PFSK-1 (cell line): ENCODE results near the gene FURIN.

Experiments used
- FOXP2 ChIP-seq: optimal IDR thresholded peaks from 2 replicates; pipeline ENCODE3; 2011; ENCODE audit warnings: borderline replicate concordance, control low read depth, inconsistent platforms; ENCODE audit not compliant: insufficient read depth; ENCODE audit errors: extremely low read length, extremely low read depth
- POLR2AphosphoS5 ChIP-seq: IDR thresholded peaks from 2 replicates; pipeline ENCODE4 v1.6.1; 2012; ENCODE audit warnings: low read depth, mild to moderate bottlenecking, control low read depth, low read length, moderate library complexity
- REST ChIP-seq, 2 experiments: IDR thresholded peaks; 2 replicates each; pipeline versions ENCODE4 v1.6.1 to v1.8.0; 2011 to 2012; ENCODE audit warnings: low read depth in 2 of 2, low read length in 2 of 2, control low read depth in 1 of 2, inconsistent platforms in 1 of 2, mild to moderate bottlenecking in 1 of 2, moderate library complexity in 1 of 2; ENCODE audit not compliant: insufficient read depth in 1 of 2
- SIN3A ChIP-seq: IDR thresholded peaks from 2 replicates; pipeline ENCODE4 v1.6.1; 2012; ENCODE audit warnings: mild to moderate bottlenecking, low read length, moderate library complexity, borderline replicate concordance; ENCODE audit not compliant: insufficient read depth
- TAF1 ChIP-seq: IDR thresholded peaks from 2 replicates; pipeline ENCODE4 v1.6.1; 2012; ENCODE audit warnings: low read length, control low read depth, borderline replicate concordance; ENCODE audit not compliant: insufficient read depth

The FURIN gene

DNA sequence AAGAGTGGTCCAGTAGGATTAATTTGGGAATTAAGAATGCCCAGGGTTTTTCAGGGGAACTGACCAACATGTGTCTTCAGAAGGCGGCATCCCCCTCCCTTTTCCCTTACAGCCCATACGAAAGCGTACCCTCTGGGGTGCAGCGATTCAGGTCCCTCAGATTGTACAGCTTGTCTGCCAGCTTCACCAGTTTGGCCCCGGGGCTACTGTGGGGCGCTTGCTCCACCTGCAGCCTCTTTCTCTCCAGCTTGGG is 63.1 kb downstream of the FURIN start:
- TF ChIP-seq FOXP2 (no peak), POLR2AphosphoS5 (no peak), TAF1 (no peak), SIN3A (no peak), REST (IDR thresholded peaks at IDR 0.05; ENCODE audit: insufficient read depth in 1 of 2, low read depth in 2 of 2, low read length in 2 of 2) (no peak)

GRCh38 chr15:90931828-90932659 is 63.7 kb downstream of the FURIN start, which contains the start of gene HDDC3:
HDDC3 (minus strand) TSS chr15:90932549; CDS start chr15:90932540, 9 bp downstream.
- TF ChIP-seq FOXP2 (peak; percentile 74), SIN3A (0 out of 2 replicates have a peak, but pooled peaks have one; percentile 46), TAF1 (peak; percentile 87), POLR2AphosphoS5 (peak; percentile 76), REST (IDR thresholded peaks at IDR 0.05; ENCODE audit: insufficient read depth in 1 of 2, low read depth in 2 of 2, low read length in 2 of 2) (peak; percentile 56 to 59; a peak in 2 of 4 replicates)

DNA sequence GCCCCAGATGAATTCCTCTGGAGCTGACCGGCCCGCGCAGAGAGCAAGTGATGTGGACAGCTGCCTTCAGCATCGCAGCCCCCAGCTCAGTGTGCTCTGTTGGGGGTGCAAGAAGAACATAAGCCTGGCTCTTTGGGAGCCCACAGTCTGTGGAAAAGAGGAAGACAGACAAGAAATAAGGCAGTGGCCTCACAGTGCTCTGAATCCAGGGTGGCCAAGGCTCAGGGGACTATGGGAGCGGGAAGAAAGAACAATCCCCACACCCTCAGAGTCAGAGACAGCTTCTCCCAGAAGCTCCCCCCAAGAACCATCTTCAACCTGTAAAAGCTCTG is 64.2 kb downstream of the FURIN start:
- TF ChIP-seq POLR2AphosphoS5 (no peak), FOXP2 (no peak), REST (IDR thresholded peaks at IDR 0.05; ENCODE audit: insufficient read depth in 1 of 2, low read depth in 2 of 2, low read length in 2 of 2) (no peak; a peak in 1 of 4 replicates), SIN3A (no peak), TAF1 (no peak)
